Stimulated activated CD4-positive, alpha-beta T cell treated with anti-CD3 and anti-CD28 coated beads, Interleukin-15, amount 100 ng/mL, for 1 hour (primary cell): Measurements from ENCODE around the gene EIPR1.

Experiments
- DNase-seq, 2 donors: peaks; one replicate each; pipeline ENCODE4 v3.0.0-alpha.2; 2020; ENCODE audit warnings: low read depth in 1 of 2, low spot score in 1 of 2

Gene EIPR1

DNA sequence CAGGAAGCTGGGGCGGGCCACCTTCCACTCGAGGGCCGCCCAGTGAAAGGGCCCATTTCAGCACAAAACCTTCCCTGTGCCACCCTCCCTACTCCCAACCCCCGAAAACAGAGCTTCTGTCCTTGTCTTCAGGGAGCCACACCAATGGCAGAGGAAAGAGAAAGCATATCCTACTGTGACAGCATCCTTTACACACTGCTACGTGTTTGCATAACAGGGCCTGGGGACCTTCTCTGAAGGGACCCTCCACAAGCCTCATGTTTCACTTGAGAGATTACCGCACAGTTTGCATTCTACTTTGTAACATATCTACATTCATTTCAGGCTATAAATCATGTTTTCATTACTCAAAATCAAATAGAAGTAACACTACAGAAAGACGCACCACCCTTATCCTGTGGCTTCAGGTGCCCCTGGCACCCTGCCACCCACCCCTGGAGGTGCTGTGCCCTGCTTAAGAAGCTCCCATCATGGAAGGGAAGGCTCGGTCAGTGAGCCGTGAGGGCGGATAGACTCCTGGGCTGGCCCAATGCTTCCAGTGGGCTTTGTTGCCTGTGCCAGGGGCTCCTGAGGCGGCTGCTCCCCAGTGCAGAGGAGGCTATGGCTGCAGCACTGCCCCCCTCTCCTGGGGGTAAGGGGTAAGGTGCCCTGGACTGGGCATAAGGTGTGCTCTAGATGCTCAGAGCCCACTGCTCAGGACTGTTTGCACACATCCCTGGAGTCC lies 52.0 kb downstream of the EIPR1 start:
- no peak for DNase-seq

DNA sequence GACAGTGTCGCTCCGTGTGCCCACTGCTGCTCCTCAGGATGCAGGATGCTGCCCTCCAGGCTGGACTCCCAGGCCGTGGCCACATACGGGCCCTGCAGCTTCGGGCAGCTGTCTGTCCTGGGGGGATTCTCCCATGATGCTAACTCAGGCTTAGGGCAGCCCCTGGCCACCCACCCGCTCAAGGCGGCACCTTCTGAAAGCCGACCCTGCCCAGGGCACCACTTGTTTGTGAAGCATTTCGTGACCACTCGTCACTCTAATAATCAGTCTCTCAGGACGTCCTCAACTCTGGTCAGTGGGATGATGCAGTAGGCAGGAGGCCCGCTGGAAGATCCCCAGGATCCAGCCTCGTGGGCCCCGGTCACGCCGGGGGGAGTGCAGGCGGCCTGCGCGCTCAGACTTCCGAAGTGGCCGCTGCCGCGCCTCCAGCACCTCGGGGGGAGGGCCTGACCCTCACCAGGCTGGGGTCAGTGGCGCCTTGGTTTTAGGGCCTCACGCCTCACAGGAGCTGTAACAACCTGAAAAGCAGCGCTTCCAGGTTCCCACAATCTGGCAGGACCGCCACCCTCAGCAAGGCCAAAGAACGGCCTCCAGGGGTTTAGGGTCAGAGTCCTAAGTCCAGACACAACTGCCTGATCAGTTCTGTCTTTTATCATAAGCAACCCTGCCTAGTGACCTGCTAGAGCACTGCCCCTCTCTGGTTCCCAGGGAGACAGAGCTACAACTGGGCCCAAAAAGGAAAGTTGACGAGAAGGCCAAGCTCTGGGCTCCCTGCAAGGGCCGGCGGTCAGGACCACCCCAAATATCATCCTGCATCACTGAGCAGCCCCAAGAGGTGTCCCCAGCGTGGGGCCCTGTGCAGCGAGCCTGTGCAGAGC lies 53.0 kb downstream of the EIPR1 start:
- DNase-seq: no peak

DNA sequence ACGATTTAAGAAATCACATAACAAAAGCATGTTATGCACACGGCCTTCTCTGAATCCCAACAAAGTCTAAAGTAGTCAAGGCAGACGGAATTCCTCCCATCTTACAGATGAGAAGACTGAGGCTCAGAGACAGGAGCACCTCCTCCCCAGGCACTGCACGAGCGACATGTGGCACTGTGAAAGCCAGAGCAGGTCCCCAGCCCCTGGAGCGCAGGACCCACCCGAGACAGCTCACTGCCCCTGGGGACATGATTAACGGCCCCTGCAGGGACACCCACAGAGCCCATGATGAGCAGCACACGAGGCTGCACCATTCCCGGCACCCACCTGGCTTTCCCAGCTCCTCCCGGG lies 53.6 kb downstream of the EIPR1 start:
- no peak for DNase-seq

DNA sequence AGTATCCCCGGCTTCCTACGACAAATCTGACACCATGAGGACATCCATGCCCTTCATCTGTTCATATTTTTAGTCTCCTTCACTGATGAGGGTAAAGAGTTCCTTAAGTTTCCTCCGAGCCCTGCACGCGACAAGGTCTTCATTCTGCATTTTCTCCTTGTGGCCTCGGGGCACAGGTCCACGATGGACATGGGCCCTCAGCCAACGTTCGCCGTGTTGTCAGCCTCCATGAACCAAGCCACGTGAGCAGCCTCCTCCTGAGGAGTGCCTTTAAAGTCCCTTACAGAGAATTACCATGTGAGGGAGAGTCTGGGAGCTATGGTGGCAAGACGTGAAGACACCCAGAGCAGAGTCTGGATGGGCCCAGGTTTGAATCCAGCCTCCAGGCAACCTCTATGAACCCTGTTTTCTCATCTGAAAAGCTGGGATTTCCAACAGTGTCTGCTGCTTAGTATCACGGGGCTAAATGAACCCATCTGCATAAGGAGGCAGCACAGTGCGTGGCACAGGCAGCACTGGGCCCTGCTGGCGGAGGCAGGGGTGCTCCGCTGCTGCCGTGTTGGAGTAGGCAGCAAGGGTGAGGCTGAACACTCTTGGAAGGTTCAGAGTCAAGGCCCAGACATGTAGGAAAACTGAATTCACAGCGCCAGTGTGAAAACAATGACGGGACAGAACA lies 54.1 kb downstream of the EIPR1 start:
- DNase-seq: no peak

GRCh38 chr2:3322311-3322970 lies 55.2 kb downstream of the EIPR1 start:
- DNase-seq: no peak

DNA sequence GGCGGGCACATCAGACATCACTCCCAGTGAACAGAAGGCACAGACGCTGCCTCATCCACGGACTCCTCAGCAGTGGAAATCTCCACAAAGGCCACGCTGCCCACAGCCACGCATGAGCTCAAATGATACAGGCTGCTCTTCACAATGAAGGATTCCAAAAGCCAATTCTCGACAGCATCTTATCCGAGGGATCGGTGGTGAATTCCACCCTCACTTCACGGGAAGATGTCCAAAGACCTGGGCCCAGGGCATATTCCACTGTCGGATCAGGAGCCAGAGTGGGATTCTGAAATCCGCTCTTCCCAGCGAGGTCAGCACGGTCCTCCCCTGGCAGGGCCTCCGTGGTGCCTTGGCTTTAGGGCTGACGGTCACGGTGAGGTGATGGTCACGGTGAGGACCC lies 55.8 kb downstream of the EIPR1 start:
- DNase-seq: no peak

DNA sequence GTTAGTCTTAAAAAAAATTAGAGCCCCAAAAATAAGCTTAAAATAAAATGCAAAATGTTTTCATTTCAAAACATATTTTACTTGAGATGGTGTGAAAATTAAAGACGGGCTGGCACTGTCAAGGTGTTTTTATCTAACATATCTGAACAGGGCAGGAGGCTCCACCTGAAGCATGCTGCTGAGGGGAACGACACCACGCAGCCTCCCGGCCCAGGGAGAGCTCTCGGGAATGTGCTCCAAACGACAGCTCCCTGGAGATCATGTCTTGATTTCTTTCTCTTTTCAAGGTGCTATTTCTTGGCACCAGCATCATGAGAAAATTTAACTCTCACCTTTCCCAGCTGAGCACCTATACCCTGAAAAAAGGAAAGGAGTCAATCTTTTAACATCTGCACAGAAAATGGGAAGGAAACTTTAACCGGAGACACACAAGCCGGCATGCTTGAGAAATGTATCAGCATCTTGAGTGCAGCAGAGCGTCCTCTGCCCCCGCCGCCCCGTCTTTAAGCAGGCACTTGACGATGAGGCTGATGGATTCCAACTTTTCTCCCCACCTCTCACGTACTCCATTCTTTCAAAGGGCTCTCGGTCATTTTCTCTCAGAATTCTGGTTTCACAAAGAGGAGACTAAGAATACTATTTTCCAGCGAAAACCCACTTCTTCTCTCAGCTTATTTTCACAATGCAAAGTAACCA lies 56.6 kb downstream of the EIPR1 start:
- no peak for DNase-seq

- no peak for DNase-seq
Observed at GRCh38 chr2:3319745-3320566, 57.7 kb downstream of the EIPR1 start.

DNA sequence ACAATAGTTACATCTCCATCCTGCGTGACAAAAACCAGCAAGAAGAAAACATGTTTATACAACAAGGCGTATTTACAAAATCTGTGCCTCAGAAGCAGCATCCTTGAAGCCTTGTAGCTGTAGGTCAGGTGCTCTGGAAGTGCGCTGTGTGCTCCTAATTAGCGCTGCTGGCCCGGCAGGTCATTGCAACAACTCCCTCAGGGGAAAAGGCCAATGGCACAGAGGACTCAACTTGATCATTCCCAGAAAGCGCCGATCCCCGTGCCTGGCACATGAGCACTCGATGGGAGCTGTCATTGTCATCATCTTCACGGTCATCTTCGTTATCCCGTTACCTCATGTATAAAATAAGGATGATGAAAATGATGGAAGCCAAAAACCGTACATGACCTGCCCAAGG lies 58.5 kb downstream of the EIPR1 start:
- no peak for DNase-seq

DNA sequence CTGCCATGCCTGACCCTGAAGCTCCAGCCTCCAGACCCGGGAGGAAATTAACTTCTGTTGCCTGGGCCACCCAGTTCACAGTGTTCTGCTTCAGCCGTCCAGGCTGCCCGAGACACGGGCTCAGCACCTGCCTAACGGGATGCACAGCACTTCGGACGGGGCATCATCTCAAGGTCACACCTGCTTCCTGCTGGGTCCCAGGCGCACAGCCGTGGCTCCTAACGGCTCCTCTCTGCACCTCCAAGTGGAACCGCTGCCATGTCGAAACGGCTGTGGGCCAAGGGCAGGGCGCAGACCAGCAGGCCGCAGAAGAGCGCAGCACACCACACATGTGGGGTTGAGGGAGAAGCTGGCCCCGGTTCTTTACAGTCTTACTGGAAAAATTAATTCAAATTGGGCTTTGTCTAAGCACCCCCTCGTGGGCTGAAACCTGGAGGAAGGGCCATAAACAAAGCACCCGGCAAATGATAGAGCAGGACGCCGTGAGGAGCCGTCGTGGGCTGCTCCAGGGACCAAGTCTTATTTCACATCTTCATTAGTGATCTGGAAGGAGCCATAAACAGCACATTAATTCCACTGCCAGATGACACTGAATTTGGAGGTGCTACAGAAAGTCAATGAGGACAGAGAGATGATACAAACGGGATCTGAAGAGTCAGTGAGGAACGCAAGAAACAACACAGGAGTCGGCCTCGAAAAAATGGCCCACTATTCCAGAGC lies 59.6 kb downstream of the EIPR1 start:
- no peak for DNase-seq

DNA sequence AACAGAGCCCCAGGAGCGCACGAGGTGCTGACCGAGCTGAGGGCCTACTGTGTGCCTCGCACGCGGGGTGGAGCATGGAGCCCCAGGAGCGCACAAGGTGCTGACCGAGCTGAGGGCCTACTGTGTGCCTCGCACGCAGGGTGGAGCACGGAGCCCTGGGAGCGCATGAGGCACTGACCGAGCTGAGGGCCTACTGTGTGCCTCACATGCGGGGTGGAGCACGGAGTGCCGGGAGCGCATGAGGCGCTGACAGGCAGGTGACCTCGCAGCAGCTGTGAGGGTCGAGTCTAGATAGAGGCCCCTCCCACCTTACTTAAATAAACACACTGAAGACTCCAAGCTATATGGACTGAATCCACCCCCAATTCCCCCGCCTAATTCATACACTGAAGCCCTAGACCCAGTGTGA lies 60.3 kb downstream of the EIPR1 start:
- DNase-seq: no peak

- DNase-seq: no peak
Observed at GRCh38 chr2:3316456-3317276, 61.0 kb downstream of the EIPR1 start.

DNA sequence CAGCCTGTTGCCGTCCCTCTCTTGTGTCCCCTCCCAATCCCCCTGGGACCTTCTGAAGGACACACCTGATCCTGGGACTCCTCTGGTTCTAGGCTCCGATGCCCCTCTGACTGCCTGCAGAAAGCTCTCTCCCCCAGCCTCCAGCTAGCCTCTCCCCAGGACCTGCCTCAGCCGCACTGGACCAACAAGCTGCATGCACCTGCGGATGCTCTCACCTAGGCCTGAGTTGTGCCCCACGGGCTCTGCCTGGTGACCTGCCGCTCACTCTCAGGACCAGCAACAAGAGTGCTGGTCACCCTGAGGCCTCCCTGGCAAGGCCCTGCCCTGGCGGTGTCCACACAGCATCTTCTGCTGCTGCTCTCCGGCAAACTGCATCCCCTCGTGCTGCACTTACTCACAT lies 63.0 kb downstream of the EIPR1 start:
- no peak for DNase-seq

DNA sequence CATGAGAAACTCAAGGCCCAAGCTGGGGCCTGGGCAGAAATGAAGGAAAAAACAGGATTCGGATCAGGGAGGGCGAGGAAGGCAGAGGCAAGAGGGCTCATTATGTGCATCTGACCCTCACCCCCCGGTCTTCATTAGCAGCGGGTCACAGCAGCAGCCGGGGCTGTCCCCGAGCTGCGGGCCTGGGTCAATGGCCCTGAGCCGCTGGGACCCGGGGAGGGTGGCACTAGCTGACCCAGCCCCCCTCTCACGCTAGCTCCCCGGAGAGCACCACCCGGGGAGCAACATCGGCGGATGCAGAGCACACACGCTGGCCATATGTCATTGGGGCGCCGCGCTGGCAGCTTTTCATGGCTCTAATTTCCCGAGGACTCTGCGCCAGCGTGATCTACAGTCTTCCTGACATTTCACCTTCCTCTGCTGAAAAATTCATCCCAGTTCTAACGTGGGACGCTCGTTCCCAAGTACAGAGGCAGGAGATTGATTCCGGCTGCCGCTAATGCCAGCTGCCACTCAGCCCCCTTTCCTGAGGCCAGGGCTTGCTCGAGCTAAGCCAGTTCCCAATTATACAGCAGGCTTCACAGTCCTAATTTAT lies 63.7 kb downstream of the EIPR1 start:
- DNase-seq: no peak

- no peak for DNase-seq
Observed at GRCh38 chr2:3312576-3313345, 64.9 kb downstream of the EIPR1 start.

- DNase-seq: no peak
Observed at GRCh38 chr2:3311601-3312000, 66.0 kb downstream of the EIPR1 start.
